SU-DHL-6 (cell line): ENCODE measurements around the gene ZNF341.

Experiments
- H2AFZ ChIP-seq: fragments of 200-600 bp; sonication (generic); 2 replicates; pipeline ENCODE4 v1.6.1; 2014; ENCODE audit warnings: low read depth, mild to moderate bottlenecking, moderate library complexity, mixed read lengths, antibody characterized with exemption, low read length; ENCODE audit not compliant: severe bottlenecking
- H3F3A ChIP-seq: fragments of 200-600 bp; shearing (Covaris generic); 2 replicates; pipeline ENCODE4 v1.6.0; 2016; ENCODE audit warnings: antibody characterized with exemption, mild to moderate bottlenecking; ENCODE audit not compliant: insufficient read depth
- H3K27ac ChIP-seq: fragments of 200-600 bp; sonication (generic); 2 replicates; pipeline ENCODE4 v1.5.1; 2016; ENCODE audit warnings: low read depth, mild to moderate bottlenecking, low read length, moderate library complexity, mixed read lengths
- H3K27me3 ChIP-seq: fragments of 200-600 bp; sonication (generic), shearing (Covaris generic); 2 replicates; pipeline ENCODE4 v1.6.0; 2014; ENCODE audit warnings: mild to moderate bottlenecking, low read length
- H3K36me3 ChIP-seq: fragments of 200-600 bp; sonication (generic); 2 replicates; pipeline ENCODE4 v1.6.1; 2014; ENCODE audit warnings: mild to moderate bottlenecking, low read length, mixed read lengths
- H3K4me2 ChIP-seq: fragments of 300-600, 200-600 bp; shearing (Covaris generic), sonication (generic); 2 replicates; pipeline ENCODE4 v1.6.0; 2014; ENCODE audit warnings: low read length, low read depth, mild to moderate bottlenecking; ENCODE audit not compliant: poor library complexity, severe bottlenecking
- H3K4me3 ChIP-seq: fragments of 200-600 bp; sonication (generic); 2 replicates; pipeline ENCODE4 v1.5.1; 2014; ENCODE audit warnings: antibody characterized with exemption, low read length, mild to moderate bottlenecking, mixed read lengths; ENCODE audit not compliant: insufficient read depth, poor library complexity, severe bottlenecking
- H3K79me2 ChIP-seq: fragments of 200-600 bp; sonication (generic); 2 replicates; pipeline ENCODE4 v1.6.1; 2014; ENCODE audit warnings: mild to moderate bottlenecking, low read length, moderate library complexity; ENCODE audit not compliant: insufficient read depth
- H3K9ac ChIP-seq: fragments of 200-600 bp; sonication (generic); 2 replicates; pipeline ENCODE4 v1.7.0; 2014; ENCODE audit warnings: mild to moderate bottlenecking, low read length
- H3K9me2 ChIP-seq: fragments of 200-600 bp; sonication (generic); replicated peaks from 2 replicates; pipeline ENCODE4 v1.6.1; 2014; ENCODE audit warnings: low read length; ENCODE audit not compliant: insufficient read depth
- H3K9me3 ChIP-seq: fragments of 200-600 bp; sonication (generic); 2 replicates; pipeline ENCODE4 v1.6.1; 2014; ENCODE audit warnings: low read length, mixed read lengths; ENCODE audit not compliant: insufficient read depth
- H4K20me1 ChIP-seq: fragments of 200-600 bp; sonication (generic); 2 replicates; pipeline ENCODE4 v1.6.1; 2014; ENCODE audit warnings: low read depth, mild to moderate bottlenecking, antibody characterized with exemption, low read length, moderate library complexity, mixed read lengths
- EZH2phosphoT487 ChIP-seq: fragments of 200-600 bp; sonication (generic), shearing (Covaris generic); conservative IDR thresholded peaks from 2 replicates; pipeline ENCODE4 v1.6.1; 2018; ENCODE audit warnings: mild to moderate bottlenecking, antibody characterized with exemption, low read length, moderate library complexity, mixed read lengths
- TF ChIP-seq, protein P1 (sequence below): fragments of 200-600 bp; sonication (generic); IDR thresholded peaks from one replicate; pipeline ENCODE4 v1.5.1; 2017; ENCODE audit warnings: antibody characterized with exemption, mild to moderate bottlenecking, low read length, moderate library complexity; ENCODE audit not compliant: insufficient read depth, poor library complexity, severe bottlenecking

Gene ZNF341

DNA sequence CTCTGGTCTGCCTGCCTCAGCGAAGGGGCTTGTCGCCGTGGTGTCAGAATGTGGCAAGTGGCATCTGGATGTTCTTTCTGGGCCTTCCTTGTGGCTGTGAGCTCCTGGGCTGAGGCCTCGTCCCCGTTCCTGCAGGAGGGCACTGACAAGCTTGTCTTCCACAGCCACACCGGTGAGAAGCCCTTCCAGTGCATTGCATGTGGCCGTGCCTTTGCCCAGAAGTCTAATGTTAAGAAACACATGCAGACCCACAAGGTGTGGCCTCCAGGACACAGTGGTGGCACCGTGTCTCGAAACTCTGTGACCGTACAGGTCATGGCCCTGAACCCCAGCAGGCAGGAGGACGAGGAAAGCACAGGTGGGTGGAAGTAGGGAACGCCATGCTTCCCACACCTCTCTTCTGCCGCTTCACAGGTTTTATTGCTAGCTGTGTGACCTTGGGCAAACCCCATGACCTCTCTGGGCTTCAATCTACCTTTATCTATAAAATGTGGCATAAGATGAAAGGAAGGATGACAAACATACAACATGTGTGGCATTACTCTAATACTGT lies 30.0 kb downstream of the ZNF341 start:
- Histone ChIP-seq H3K27ac (no peak overlapping the region), H3F3A (no peaks in the 10 kb centered on the region), H3K9ac (no peak overlapping the region), H3K4me2 (no peak overlapping the region), H4K20me1 (no peaks in the 10 kb centered on the region), H2AFZ (no peak overlapping the region), H3K79me2 (no peaks in the 10 kb centered on the region), H3K9me3 (no peaks in the 10 kb centered on the region; the same call in 1 of the 2 replicates), H3K9me2 (no peaks in the 10 kb centered on the region), H3K36me3 (peaks cover 7% of the 10 kb centered on the region), H3K27me3 (no peaks in the 10 kb centered on the region), H3K4me3 (no peak overlapping the region)
- TF ChIP-seq, protein P1, sequence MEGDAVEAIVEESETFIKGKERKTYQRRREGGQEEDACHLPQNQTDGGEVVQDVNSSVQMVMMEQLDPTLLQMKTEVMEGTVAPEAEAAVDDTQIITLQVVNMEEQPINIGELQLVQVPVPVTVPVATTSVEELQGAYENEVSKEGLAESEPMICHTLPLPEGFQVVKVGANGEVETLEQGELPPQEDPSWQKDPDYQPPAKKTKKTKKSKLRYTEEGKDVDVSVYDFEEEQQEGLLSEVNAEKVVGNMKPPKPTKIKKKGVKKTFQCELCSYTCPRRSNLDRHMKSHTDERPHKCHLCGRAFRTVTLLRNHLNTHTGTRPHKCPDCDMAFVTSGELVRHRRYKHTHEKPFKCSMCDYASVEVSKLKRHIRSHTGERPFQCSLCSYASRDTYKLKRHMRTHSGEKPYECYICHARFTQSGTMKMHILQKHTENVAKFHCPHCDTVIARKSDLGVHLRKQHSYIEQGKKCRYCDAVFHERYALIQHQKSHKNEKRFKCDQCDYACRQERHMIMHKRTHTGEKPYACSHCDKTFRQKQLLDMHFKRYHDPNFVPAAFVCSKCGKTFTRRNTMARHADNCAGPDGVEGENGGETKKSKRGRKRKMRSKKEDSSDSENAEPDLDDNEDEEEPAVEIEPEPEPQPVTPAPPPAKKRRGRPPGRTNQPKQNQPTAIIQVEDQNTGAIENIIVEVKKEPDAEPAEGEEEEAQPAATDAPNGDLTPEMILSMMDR, result no peak
- no peak for TF ChIP-seq EZH2phosphoT487

DNA sequence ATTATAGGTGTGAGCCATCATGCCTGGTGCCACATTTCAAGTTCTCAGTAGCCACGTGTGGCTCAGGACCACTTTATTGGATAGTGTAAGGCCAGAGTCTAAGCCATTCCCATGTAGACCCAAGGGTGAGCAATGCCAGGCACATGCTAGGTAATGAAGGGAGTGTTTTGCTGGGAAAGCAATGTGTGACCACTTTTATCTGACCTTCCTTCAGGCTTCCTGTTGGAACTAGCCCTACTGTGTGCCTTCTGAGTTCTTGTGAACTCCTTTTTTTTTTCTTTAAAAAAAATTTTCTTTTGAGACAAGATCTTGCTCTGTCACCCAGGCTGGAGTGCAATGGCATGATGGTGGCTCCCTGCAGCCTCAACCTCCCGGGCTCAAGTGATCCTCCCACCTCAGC lies 33.3 kb downstream of the ZNF341 start:
- Histone ChIP-seq H3K79me2 (no peaks in the 10 kb centered on the region), H3K27ac (no peak overlapping the region), H3K9ac (no peak overlapping the region), H3K9me2 (no peaks in the 10 kb centered on the region), H3K27me3 (no peaks in the 10 kb centered on the region), H3K4me3 (no peak overlapping the region), H3K4me2 (no peak overlapping the region), H3F3A (no peaks in the 10 kb centered on the region), H3K9me3 (no peaks in the 10 kb centered on the region), H3K36me3 (no peaks in the 10 kb centered on the region), H2AFZ (no peak overlapping the region), H4K20me1 (no peaks in the 10 kb centered on the region)
- TF ChIP-seq, protein P1, result no peak
- TF ChIP-seq EZH2phosphoT487, result no peak

DNA sequence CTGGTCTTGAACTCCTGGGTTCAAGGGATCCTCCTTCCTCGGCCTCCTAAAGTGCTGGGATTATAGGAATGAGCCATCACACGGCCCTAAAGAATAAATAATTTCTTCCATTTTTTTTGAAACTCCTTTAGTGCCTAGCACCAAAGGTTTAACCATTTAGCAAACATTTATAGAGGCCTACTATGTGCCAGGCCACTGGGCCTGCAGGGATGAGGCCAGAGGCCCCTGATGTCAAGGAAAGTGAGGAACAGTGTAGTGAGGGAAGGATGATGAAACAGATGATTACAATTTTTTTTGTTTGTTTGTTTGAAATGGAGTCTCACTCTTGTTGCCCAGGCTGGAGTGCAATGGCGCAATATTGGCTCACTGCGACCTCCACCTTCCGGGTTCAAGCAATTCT lies 33.8 kb downstream of the ZNF341 start:
- Histone ChIP-seq H3K4me2 (no peak overlapping the region), H3K79me2 (no peaks in the 10 kb centered on the region), H3K9me3 (no peaks in the 10 kb centered on the region), H3K27me3 (no peaks in the 10 kb centered on the region), H2AFZ (no peak overlapping the region), H4K20me1 (no peaks in the 10 kb centered on the region), H3K36me3 (no peaks in the 10 kb centered on the region), H3K9me2 (no peaks in the 10 kb centered on the region), H3K4me3 (no peak overlapping the region), H3K27ac (no peak overlapping the region), H3K9ac (no peak overlapping the region), H3F3A (no peaks in the 10 kb centered on the region)
- no peak for TF ChIP-seq EZH2phosphoT487
- TF ChIP-seq, protein P1, result no peak

- no peaks in the 10 kb centered on the region for H3K9me3 ChIP-seq
- no peak overlapping the region for H3K4me2 ChIP-seq
- no peaks in the 10 kb centered on the region for H3K36me3 ChIP-seq
- no peaks in the 10 kb centered on the region for H3F3A ChIP-seq
- TF ChIP-seq EZH2phosphoT487, result no peak
- TF ChIP-seq, protein P1, result no peak
- no peaks in the 10 kb centered on the region for H3K79me2 ChIP-seq
- H3K4me3 ChIP-seq, result no peak overlapping the region
- no peak overlapping the region for H3K27ac ChIP-seq
- no peaks in the 10 kb centered on the region for H3K27me3 ChIP-seq
- H4K20me1 ChIP-seq, result no peaks in the 10 kb centered on the region
- no peak overlapping the region for H2AFZ ChIP-seq
- no peak overlapping the region for H3K9ac ChIP-seq
- no peaks in the 10 kb centered on the region for H3K9me2 ChIP-seq
These were observed 34.9 kb downstream of the ZNF341 start for GRCh38 chr20:33766686-33767085.
